ENCODE results near the gene SHOC1.

The SHOC1 gene

DNA sequence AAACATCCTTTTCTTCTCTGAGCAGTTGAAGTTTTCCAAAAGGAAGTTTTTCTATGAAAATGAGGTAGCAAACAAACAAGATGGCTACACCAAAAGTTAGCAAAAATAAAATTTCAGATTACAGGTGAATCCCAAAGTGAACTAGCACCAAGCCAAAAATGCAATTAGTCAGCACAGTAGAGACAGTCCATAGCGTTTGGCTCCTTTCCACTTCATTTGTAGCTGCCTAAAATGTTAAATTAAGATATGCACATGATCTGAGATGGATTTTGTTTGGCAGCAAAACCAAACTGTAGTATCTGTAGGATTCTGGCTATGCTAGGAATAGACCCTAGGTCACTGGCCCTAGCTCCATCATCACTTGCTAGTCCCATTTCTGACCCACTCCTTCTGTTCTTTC is 45.7 kb upstream of the SHOC1 start:
- no peak for TF ChIP-seq EZH2 (IDR thresholded peaks at IDR 0.05; ENCODE audit: borderline replicate concordance, low read length)
- TF ChIP-seq, protein P1, sequence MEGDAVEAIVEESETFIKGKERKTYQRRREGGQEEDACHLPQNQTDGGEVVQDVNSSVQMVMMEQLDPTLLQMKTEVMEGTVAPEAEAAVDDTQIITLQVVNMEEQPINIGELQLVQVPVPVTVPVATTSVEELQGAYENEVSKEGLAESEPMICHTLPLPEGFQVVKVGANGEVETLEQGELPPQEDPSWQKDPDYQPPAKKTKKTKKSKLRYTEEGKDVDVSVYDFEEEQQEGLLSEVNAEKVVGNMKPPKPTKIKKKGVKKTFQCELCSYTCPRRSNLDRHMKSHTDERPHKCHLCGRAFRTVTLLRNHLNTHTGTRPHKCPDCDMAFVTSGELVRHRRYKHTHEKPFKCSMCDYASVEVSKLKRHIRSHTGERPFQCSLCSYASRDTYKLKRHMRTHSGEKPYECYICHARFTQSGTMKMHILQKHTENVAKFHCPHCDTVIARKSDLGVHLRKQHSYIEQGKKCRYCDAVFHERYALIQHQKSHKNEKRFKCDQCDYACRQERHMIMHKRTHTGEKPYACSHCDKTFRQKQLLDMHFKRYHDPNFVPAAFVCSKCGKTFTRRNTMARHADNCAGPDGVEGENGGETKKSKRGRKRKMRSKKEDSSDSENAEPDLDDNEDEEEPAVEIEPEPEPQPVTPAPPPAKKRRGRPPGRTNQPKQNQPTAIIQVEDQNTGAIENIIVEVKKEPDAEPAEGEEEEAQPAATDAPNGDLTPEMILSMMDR (IDR thresholded peaks at IDR 0.05; ENCODE audit: low read length): no peak
- H3K9me3 ChIP-seq (ENCODE audit: low read length): no peaks in the 10 kb centered on the region
- no peaks in the 10 kb centered on the region for H3K4me1 ChIP-seq (ENCODE audit: insufficient read depth, low read length, severe bottlenecking)
- no peaks in the 10 kb centered on the region for H4K20me1 ChIP-seq (ENCODE audit: insufficient read depth, low read length)
- no peak overlapping the region for H3K9ac ChIP-seq (ENCODE audit: low read length)
- no peaks in the 10 kb centered on the region for H3F3A ChIP-seq (ENCODE audit: insufficient read depth, low read length)
- no peak overlapping the region for H3K4me2 ChIP-seq (ENCODE audit: low read length)
- H3K27me3 ChIP-seq (ENCODE audit: insufficient read depth, low read length): 0 out of 2 replicates have a peak, but pooled peaks cover 3% of the 10 kb centered on the region
- H3K79me2 ChIP-seq (ENCODE audit: insufficient read depth, low read length): no peaks in the 10 kb centered on the region
- no peaks in the 10 kb centered on the region for H3K36me3 ChIP-seq (ENCODE audit: insufficient read depth, low read length)
- no peak overlapping the region for H3K27ac ChIP-seq (ENCODE audit: low read depth, low read length, poor library complexity, severe bottlenecking)
- H3K9me2 ChIP-seq (ENCODE audit: low read depth, low read length): no peaks in the 10 kb centered on the region
- no peak overlapping the region for H3K4me3 ChIP-seq (ENCODE audit: low read depth, low read length, poor library complexity, severe bottlenecking)
- H2AFZ ChIP-seq (ENCODE audit: low read length): no peak overlapping the region

DNA sequence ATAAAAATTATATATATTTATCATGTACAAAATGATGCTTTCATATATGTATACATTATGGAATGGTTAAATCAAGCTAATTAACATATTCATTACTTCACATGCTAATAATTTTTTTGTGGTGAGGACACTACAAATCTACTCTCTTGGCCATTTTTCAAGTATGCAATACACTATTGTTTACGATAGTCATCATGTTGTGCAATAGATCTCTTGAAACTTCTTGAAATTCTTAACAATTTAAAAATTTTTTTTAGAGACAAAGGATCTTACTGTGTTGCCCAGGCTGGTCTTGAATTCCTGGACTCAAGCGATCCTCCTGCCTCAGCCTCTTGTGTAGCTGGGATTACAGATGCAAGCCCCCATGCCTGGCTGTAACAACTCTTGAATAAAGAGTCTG is 45.2 kb upstream of the SHOC1 start:
- H3F3A ChIP-seq (ENCODE audit: insufficient read depth, low read length): no peaks in the 10 kb centered on the region
- no peak overlapping the region for H3K4me3 ChIP-seq (ENCODE audit: low read depth, low read length, poor library complexity, severe bottlenecking)
- H3K79me2 ChIP-seq (ENCODE audit: insufficient read depth, low read length): no peaks in the 10 kb centered on the region
- H2AFZ ChIP-seq (ENCODE audit: low read length): no peak overlapping the region
- no peak overlapping the region for H3K27ac ChIP-seq (ENCODE audit: low read depth, low read length, poor library complexity, severe bottlenecking)
- no peaks in the 10 kb centered on the region for H3K4me1 ChIP-seq (ENCODE audit: insufficient read depth, low read length, severe bottlenecking)
- H3K9me3 ChIP-seq (ENCODE audit: low read length): no peaks in the 10 kb centered on the region
- no peak overlapping the region for H3K9ac ChIP-seq (ENCODE audit: low read length)
- no peaks in the 10 kb centered on the region for H3K9me2 ChIP-seq (ENCODE audit: low read depth, low read length)
- no peaks in the 10 kb centered on the region for H4K20me1 ChIP-seq (ENCODE audit: insufficient read depth, low read length)
- no peak overlapping the region for H3K4me2 ChIP-seq (ENCODE audit: low read length)
- no peaks in the 10 kb centered on the region for H3K36me3 ChIP-seq (ENCODE audit: insufficient read depth, low read length)
- peaks cover 3% of the 10 kb centered on the region; the same call in 1 of the 2 replicates for H3K27me3 ChIP-seq (ENCODE audit: insufficient read depth, low read length)
- TF ChIP-seq, protein P1 (IDR thresholded peaks at IDR 0.05; ENCODE audit: low read length): no peak
- TF ChIP-seq EZH2 (IDR thresholded peaks at IDR 0.05; ENCODE audit: borderline replicate concordance, low read length): no peak

DNA sequence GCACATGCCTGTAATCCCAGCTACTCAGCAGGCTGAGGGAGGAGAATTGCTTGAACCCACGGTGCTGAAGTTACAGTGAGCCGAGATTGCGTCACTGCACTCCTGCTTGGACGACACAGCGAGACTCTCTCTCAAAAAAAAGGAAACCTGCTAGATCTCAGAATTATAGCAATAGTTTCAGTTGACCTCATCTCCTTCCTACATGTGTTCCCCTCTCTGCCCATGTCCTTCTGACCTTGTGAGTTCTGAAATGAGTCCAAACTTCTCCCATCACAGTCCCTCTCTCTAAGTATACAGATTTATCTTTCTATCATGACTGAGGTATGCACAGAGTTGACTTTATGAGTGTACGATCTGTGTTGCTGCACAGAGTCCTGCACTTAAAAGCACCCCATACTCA is 44.6 kb upstream of the SHOC1 start:
- TF ChIP-seq, protein P1 (IDR thresholded peaks at IDR 0.05; ENCODE audit: low read length): no peak
- no peak for TF ChIP-seq EZH2 (IDR thresholded peaks at IDR 0.05; ENCODE audit: borderline replicate concordance, low read length)
- no peaks in the 10 kb centered on the region for H4K20me1 ChIP-seq (ENCODE audit: insufficient read depth, low read length)
- no peaks in the 10 kb centered on the region for H3K9me2 ChIP-seq (ENCODE audit: low read depth, low read length)
- H3K27ac ChIP-seq (ENCODE audit: low read depth, low read length, poor library complexity, severe bottlenecking): no peak overlapping the region
- no peak overlapping the region for H3K4me2 ChIP-seq (ENCODE audit: low read length)
- no peaks in the 10 kb centered on the region for H3F3A ChIP-seq (ENCODE audit: insufficient read depth, low read length)
- no peak overlapping the region for H3K9ac ChIP-seq (ENCODE audit: low read length)
- no peaks in the 10 kb centered on the region for H3K4me1 ChIP-seq (ENCODE audit: insufficient read depth, low read length, severe bottlenecking)
- no peaks in the 10 kb centered on the region for H3K79me2 ChIP-seq (ENCODE audit: insufficient read depth, low read length)
- no peaks in the 10 kb centered on the region for H3K36me3 ChIP-seq (ENCODE audit: insufficient read depth, low read length)
- H3K9me3 ChIP-seq (ENCODE audit: low read length): no peaks in the 10 kb centered on the region
- H2AFZ ChIP-seq (ENCODE audit: low read length): no peak overlapping the region
- H3K27me3 ChIP-seq (ENCODE audit: insufficient read depth, low read length): peaks cover 3% of the 10 kb centered on the region; the same call in 1 of the 2 replicates
- H3K4me3 ChIP-seq (ENCODE audit: low read depth, low read length, poor library complexity, severe bottlenecking): no peak overlapping the region
